Activated T-cell treated with anti-CD3 and anti-CD28 coated beads, Interleukin-2, amount 50 U/mL, for 4 hours (primary cell): ENCODE data around the gene PHACTR1. TPM values are rescaled to one million over a fixed set of nuclear protein-coding genes. Genes with fewer than 3 reads are reported as not detected.
"Not testable (repeated sequence)": the region's sequence is repeated elsewhere in the genome, so short reads cannot be mapped to it uniquely, and the experiment has no call there.

Experiments used
- ATAC-seq, 2 donors: fragments of 200-7000 bp; cut with Tn5 transposase; one replicate each; pipeline ENCODE4 v1.10.0; 2021
- DNase-seq: peaks from one replicate; pipeline ENCODE4 v3.0.0-alpha.2; 2020
- H3K27me3 Mint-ChIP-seq: one replicate; pipeline ENCODE4 v1.8.0; 2021; ENCODE audit warnings: low read depth, mixed read lengths
- H3K36me3 Mint-ChIP-seq: one replicate; pipeline ENCODE4 v1.8.0; 2022; ENCODE audit warnings: mixed read lengths; ENCODE audit not compliant: insufficient read depth
- H3K4me1 Mint-ChIP-seq: one replicate; pipeline ENCODE4 v1.8.0; 2021; ENCODE audit warnings: low read depth, mixed read lengths
- H3K4me3 Mint-ChIP-seq: one replicate; pipeline ENCODE4 v1.8.0; 2021; ENCODE audit warnings: mild to moderate bottlenecking, moderate library complexity, mixed read lengths
- H3K9me3 Mint-ChIP-seq: one replicate; pipeline ENCODE4 v1.8.0; 2021; ENCODE audit warnings: mixed read lengths
- total RNA-seq, 3 donors: library from RNA; stranded (reverse); gene quantifications; one replicate each; pipeline ENCODE4 v1.2.1, GENCODE V29; 2021

Gene PHACTR1
- total RNA-seq, 3 donors from 2014 or later: 0.26 to 1.1 (median 0.30) TPM

GRCh38 chr6:13117570-13117969, 401.0 kb downstream of the PHACTR1 start:
- Mint-ChIP-seq H3K9me3 (no peaks in the 10 kb centered on the region), H3K27me3 (peaks cover 13% of the 10 kb centered on the region), H3K36me3 (no peaks in the 10 kb centered on the region), H3K4me1 (no peaks in the 10 kb centered on the region), H3K4me3 (no peak overlapping the region)
- no peak for ATAC-seq
- no peak for DNase-seq

GRCh38 chr6:13119549-13119948, 403.0 kb downstream of the PHACTR1 start:
- H3K36me3 Mint-ChIP-seq: no peaks in the 10 kb centered on the region
- H3K27me3 Mint-ChIP-seq: peaks cover 14% of the 10 kb centered on the region

GRCh38 chr6:13120483-13121482, 404.2 kb downstream of the PHACTR1 start:
- ATAC-seq (no peak), DNase-seq (no peak)
- Mint-ChIP-seq H3K4me3 (no peak overlapping the region), H3K9me3 (no peaks in the 10 kb centered on the region), H3K27me3 (peaks cover 17% of the 10 kb centered on the region), H3K36me3 (no peaks in the 10 kb centered on the region), H3K4me1 (peaks cover 1% of the 10 kb centered on the region)

More at GRCh38 chr6:13119549-13119948, 403.0 kb downstream of the PHACTR1 start:
- Mint-ChIP-seq H3K4me3 (no peak overlapping the region), H3K9me3 (no peaks in the 10 kb centered on the region), H3K4me1 (peaks cover 1% of the 10 kb centered on the region)
- ATAC-seq: no peak
- no peak for DNase-seq

- H3K4me1 Mint-ChIP-seq: peaks cover 1% of the 10 kb centered on the region
- no peak for ATAC-seq
- H3K36me3 Mint-ChIP-seq: no peaks in the 10 kb centered on the region
- H3K4me3 Mint-ChIP-seq: no peak overlapping the region
- peaks cover 12% of the 10 kb centered on the region for H3K27me3 Mint-ChIP-seq
- DNase-seq: no peak
- H3K9me3 Mint-ChIP-seq: no peaks in the 10 kb centered on the region
Measured at GRCh38 chr6:13124131-13124530, 407.6 kb downstream of the PHACTR1 start.

GRCh38 chr6:13125841-13126240, 409.3 kb downstream of the PHACTR1 start:
- H3K9me3 Mint-ChIP-seq: no peaks in the 10 kb centered on the region
- peaks cover 12% of the 10 kb centered on the region for H3K27me3 Mint-ChIP-seq
- H3K36me3 Mint-ChIP-seq: no peaks in the 10 kb centered on the region
- DNase-seq: no peak
- no peak overlapping the region for H3K4me3 Mint-ChIP-seq
- H3K4me1 Mint-ChIP-seq: peaks cover 1% of the 10 kb centered on the region
- no peak for ATAC-seq

DNA sequence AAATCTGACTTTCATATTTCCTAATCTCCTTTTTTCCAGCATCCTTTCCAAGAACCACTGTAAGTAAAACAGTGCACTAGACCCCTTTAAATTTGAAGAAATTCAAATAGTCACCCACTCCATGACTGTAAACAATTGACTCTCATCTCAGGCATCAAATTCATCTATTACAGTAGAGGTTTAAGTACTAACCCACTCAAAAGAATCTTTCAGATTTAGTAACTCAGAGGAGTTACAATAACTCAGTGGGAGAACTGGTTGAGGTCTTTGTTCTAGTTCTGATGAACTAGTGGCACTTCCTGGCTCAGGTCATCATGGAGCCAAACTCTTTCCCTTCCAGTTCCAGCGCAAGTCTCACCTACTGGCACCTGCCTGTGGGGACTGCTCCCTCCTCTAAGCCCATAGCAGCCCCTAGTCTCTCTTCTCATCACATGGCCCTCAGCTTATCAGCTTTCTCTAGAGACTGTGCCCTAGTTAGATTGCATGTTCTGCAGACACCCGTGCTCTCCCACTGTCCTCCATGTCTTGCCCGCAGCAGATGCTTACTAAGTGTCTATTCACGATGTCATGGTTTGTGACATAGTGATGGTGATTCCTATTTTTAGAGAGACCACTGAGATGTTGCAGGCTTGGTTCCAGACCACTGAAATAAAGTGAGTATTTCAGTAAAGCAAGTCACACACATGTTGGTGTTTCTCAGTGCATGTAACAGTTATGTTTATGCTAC, 415.5 kb downstream of the PHACTR1 start:
- H3K27me3 Mint-ChIP-seq: peaks cover 7% of the 10 kb centered on the region
- ATAC-seq: no peak
- no peaks in the 10 kb centered on the region for H3K36me3 Mint-ChIP-seq
- DNase-seq: no peak
- H3K9me3 Mint-ChIP-seq: no peaks in the 10 kb centered on the region
- no peaks in the 10 kb centered on the region for H3K4me1 Mint-ChIP-seq
- no peak overlapping the region for H3K4me3 Mint-ChIP-seq

DNA sequence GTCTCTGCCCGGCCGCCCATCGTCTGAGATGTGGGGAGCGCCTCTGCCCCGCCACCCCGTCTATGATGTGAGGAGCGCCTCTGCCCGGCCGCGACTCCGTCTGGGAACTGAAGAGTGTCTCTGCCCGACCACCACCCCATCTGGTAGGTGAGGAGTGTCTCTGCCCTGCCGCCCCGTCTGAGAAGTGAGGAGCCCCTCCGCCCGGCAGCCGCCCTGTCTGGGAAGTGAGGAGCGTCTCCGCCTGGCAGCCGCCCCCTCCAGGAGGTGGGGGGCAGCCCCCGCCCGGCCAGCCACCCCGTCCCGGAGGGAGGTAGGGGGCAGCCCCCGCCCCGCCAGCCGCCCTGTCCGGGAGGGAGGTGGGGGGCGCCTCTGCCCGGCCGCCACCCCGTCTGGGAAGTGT, 417.3 kb downstream of the PHACTR1 start:
- H3K36me3 Mint-ChIP-seq, ATAC-seq, H3K4me1 Mint-ChIP-seq, H3K9me3 Mint-ChIP-seq, H3K4me3 Mint-ChIP-seq, H3K27me3 Mint-ChIP-seq, DNase-seq: not testable (repeated sequence)

DNA sequence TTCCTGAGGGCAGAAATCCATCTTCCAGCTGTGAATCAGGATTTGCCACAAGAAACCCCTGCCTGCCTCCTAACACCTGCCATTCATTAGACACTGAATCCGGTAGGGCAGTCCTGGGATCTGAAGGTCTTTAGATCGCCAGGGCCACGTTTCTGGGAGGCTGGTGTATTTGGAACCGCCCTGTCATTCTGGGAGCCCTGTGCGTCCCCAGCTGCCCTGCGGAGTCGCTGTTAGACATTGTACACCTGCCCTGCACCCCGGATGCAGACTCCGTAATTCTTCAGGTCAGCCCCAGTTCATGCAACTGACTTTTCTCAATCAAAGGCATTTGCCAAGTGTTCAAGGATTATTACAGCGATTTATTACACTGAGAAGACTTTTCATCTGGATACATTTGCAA, 418.6 kb downstream of the PHACTR1 start:
- H3K4me1 Mint-ChIP-seq: no peaks in the 10 kb centered on the region
- no peak for DNase-seq
- H3K36me3 Mint-ChIP-seq: no peaks in the 10 kb centered on the region
- H3K4me3 Mint-ChIP-seq: no peak overlapping the region
- no peak for ATAC-seq
- no peaks in the 10 kb centered on the region for H3K9me3 Mint-ChIP-seq
- peaks cover 7% of the 10 kb centered on the region for H3K27me3 Mint-ChIP-seq

DNA sequence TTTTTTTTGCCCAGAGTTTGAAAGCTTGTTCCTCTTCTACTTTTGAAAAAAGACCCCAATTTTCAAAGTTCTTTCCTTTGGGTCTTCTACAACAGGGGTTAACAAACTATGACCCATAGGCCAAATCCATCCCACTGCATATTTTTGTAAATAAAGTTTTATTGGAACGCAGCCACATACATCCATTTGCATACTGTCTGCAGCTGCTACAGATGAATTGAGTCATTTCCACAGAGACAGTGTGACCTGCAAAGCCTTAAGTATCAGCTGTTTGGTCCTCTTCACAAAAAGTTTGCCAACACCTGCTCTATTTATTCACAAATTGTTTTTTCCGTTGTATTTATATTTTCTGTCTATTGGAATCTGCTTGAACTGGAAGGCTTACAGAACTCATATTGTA, 422.6 kb downstream of the PHACTR1 start:
- ATAC-seq: no peak
- no peaks in the 10 kb centered on the region for H3K36me3 Mint-ChIP-seq
- no peak overlapping the region for H3K4me3 Mint-ChIP-seq
- peaks cover 6% of the 10 kb centered on the region for H3K27me3 Mint-ChIP-seq
- no peak for DNase-seq
- no peaks in the 10 kb centered on the region for H3K4me1 Mint-ChIP-seq
- no peaks in the 10 kb centered on the region for H3K9me3 Mint-ChIP-seq

DNA sequence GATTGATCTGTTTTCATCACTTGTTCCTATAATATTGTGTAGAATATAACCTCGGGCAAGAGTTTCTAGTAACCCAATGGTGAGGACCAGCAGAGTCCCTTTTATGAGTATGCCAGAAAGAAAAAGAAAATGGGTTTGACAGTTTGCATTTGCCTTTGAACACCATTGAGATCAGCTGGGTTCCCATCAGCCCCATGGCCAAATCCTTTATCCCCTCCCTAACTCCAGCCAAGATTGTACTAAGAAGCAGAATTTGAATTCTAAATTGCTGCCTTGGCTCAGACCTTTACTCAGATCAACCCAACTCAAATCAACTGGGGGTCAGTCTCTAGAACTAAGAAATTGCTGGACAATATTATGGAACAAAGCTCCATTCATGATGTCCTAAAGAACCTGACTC, 424.4 kb downstream of the PHACTR1 start:
- ATAC-seq (no peak), DNase-seq (no peak)
- Mint-ChIP-seq H3K27me3 (peaks cover 6% of the 10 kb centered on the region), H3K36me3 (no peaks in the 10 kb centered on the region), H3K4me1 (no peaks in the 10 kb centered on the region), H3K4me3 (no peak overlapping the region), H3K9me3 (no peaks in the 10 kb centered on the region)

DNA sequence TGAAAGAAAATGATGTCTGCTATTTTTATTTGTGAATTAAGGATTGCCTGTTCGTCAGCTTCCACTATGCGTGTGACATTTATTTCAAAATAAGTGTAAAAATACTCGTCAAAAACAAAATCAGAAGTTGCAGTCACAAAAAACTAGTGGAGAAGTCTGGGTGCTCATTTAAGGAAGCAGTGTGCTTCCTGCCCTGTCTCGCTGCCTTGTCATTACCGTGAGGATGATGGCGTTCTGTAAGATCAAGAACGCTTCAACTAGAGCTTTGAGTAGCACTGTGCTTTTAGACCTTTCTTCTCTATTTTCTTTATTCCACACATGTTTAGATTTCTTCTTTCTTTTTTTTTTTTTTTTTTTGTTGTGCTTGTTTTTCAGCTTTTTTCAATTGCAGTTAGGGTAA, 424.8 kb downstream of the PHACTR1 start:
- ATAC-seq: no peak
- Mint-ChIP-seq H3K9me3 (no peaks in the 10 kb centered on the region), H3K4me3 (no peak overlapping the region), H3K36me3 (no peaks in the 10 kb centered on the region), H3K27me3 (peaks cover 6% of the 10 kb centered on the region), H3K4me1 (no peaks in the 10 kb centered on the region)
- no peak for DNase-seq

DNA sequence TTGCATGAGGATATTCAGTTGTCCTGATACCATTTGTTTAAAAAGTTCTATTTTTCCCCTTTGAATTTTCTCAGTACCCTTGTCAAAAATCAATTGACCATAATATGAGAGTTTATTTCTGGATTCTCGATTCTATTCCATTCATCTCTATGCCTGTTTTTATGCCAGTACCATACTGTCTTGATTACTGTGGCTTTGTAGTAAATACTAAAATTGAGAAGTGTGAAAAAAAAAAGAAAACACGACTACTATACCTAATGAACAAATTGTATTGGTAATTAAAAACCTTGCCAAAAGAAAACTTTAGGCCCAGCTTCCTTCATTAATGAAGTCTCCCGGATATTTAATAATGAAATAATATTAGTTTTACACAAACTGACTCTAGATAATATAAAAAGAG, 426.0 kb downstream of the PHACTR1 start:
- ATAC-seq: no peak
- H3K4me3 Mint-ChIP-seq: no peak overlapping the region
- no peaks in the 10 kb centered on the region for H3K4me1 Mint-ChIP-seq
- DNase-seq: no peak
- H3K36me3 Mint-ChIP-seq: no peaks in the 10 kb centered on the region
- H3K9me3 Mint-ChIP-seq: no peaks in the 10 kb centered on the region
- H3K27me3 Mint-ChIP-seq: peaks cover 4% of the 10 kb centered on the region

DNA sequence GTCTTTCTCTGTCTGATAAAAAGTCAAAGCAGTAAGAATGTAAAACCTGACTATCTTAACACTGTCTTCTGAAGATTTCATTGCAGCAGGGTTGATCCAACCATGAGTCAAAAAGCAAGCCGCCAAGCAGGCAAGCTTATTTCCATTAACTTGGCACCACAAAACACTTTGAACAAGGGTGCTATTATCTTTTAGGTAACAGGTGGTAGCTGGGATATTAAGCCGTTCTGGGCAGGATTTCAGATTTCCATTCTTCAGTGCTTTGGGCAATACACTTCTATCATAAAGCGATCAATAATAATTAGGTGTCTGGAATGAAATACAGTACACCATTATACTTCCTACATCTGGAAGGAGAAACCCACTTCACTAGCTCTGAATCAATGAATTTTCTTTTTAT, 429.9 kb downstream of the PHACTR1 start:
- ATAC-seq: no peak

DNA sequence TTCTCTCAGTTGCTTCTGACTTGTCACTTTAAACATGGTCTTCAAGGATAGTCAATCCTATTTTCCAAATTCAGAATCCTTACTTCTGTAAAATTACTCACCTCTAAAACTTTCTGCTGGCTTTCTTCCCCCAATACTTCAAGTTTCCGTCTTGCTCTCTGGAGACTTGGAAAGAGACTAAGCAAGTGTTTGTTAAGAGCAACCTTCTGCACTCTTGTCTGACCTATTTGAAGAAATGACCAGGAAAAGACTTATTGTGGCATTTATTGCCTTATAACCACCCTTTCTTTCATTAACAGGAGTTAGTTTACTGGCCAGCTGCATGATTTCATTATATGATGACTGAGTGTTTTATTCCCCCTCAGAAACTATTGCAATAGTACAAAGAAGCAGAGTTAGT, 430.8 kb downstream of the PHACTR1 start:
- no peak for DNase-seq
- no peaks in the 10 kb centered on the region for H3K9me3 Mint-ChIP-seq
- no peaks in the 10 kb centered on the region for H3K4me1 Mint-ChIP-seq
- no peak overlapping the region for H3K4me3 Mint-ChIP-seq
- peaks cover 3% of the 10 kb centered on the region for H3K27me3 Mint-ChIP-seq
- H3K36me3 Mint-ChIP-seq: no peaks in the 10 kb centered on the region
- ATAC-seq: no peak

More for the DNA sequence above, 429.9 kb downstream of the PHACTR1 start:
- Mint-ChIP-seq H3K9me3 (no peaks in the 10 kb centered on the region), H3K4me1 (no peaks in the 10 kb centered on the region), H3K4me3 (no peak overlapping the region), H3K27me3 (peaks cover 5% of the 10 kb centered on the region), H3K36me3 (no peaks in the 10 kb centered on the region)
- no peak for DNase-seq

DNA sequence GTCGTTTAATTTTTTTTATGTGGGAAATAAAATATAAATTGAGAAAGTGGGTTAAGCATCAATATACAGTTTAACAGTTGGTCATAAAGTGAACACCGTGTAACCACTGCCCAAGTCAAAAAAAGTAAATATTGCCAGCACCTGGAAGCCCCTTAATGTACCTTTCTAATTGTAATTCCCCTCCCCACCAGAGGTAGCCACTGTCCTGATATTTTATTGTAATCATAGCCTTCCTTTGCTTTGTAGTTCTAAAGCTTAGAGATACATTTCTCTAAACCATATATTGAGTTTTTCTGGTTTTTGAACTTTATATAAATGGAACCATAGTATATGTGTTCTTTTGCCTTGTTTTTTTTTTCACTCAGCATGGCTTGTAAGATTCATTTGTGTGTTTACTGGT, 431.2 kb downstream of the PHACTR1 start:
- Mint-ChIP-seq H3K4me3 (no peak overlapping the region), H3K9me3 (no peaks in the 10 kb centered on the region), H3K36me3 (no peaks in the 10 kb centered on the region), H3K27me3 (peaks cover 3% of the 10 kb centered on the region), H3K4me1 (no peaks in the 10 kb centered on the region)
- DNase-seq (no peak), ATAC-seq (no peak)
